ENCODE data around the gene PRKAG3.

DNA sequence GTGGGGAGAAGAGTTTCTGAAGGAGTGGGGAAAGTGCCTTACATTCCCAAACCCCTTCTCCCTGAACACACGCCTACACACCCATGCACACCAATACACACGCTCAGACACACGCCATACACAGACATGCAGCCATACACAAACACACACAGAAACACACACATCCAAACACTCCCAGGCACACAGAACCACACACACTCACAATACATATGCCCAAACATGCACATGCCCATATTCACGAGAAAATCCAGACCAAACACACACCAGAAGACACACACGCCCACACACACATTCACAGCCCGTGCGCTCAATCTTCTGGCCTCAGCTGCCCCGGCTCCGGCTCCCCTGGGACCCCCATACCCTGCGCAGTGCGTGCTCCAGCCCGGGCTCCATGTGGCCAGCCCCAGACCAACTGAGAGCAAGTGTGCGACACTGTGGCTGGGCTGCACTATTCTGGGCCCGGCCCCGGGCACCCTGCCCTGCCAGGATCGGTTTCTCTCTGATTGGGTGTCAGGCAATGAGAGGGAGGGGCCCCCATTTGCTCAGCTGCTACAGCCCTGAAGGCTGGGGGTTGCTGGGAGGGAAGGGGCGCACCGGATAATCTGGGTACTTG is at the start of gene PRKAG3:
- TF ChIP-seq, protein P1, sequence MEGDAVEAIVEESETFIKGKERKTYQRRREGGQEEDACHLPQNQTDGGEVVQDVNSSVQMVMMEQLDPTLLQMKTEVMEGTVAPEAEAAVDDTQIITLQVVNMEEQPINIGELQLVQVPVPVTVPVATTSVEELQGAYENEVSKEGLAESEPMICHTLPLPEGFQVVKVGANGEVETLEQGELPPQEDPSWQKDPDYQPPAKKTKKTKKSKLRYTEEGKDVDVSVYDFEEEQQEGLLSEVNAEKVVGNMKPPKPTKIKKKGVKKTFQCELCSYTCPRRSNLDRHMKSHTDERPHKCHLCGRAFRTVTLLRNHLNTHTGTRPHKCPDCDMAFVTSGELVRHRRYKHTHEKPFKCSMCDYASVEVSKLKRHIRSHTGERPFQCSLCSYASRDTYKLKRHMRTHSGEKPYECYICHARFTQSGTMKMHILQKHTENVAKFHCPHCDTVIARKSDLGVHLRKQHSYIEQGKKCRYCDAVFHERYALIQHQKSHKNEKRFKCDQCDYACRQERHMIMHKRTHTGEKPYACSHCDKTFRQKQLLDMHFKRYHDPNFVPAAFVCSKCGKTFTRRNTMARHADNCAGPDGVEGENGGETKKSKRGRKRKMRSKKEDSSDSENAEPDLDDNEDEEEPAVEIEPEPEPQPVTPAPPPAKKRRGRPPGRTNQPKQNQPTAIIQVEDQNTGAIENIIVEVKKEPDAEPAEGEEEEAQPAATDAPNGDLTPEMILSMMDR (conservative IDR thresholded peaks at IDR 0.05): no peak
- TF ChIP-seq EZH2 (IDR thresholded peaks at IDR 0.05; ENCODE audit: low read depth): no peak
